HEK293 (cell line): Measurements from ENCODE around the gene PIP5K1B.

Experiments used
- CTCF ChIA-PET: fragments of 350-600 bp; formaldehyde crosslinking; extraction: SDS; loops from one replicate; lab custom pipeline; 2021; ENCODE audit warnings: antibody characterized with exemption; lab: Yijun Ruan, JAX
- POLR2A ChIA-PET: fragments of 300-600 bp; formaldehyde crosslinking; extraction: SDS; loops from one replicate; lab custom pipeline; 2020; ENCODE audit warnings: antibody characterized with exemption, inconsistent platforms; lab: Yijun Ruan, JAX
- H3K27ac ChIP-seq: fragments of 200-500 bp; sonication (Bioruptor generic); 2 replicates; pipeline ENCODE4 v1.5.1; 2014; ENCODE audit warnings: low read depth, low read length, control low read depth, inconsistent platforms; ENCODE audit errors: extremely low read depth
- H3K36me3 ChIP-seq, 2 experiments: fragments of 200-500 bp in 1 of 2; sonication (Bioruptor generic) in 1 of 2; 1 replicate in 1 of 2; 2 replicates in 1 of 2; pipeline ENCODE4 v1.5.1; 2014 to 2017; ENCODE audit warnings: inconsistent platforms in 2 of 2, low read length in 2 of 2; ENCODE audit not compliant: control insufficient read depth in 2 of 2, insufficient read depth in 1 of 2
- H3K4me1 ChIP-seq: fragments of 200-500 bp; sonication (Bioruptor generic); 2 replicates; pipeline ENCODE4 v1.5.1; 2014; ENCODE audit warnings: mild to moderate bottlenecking, low read length, inconsistent platforms; ENCODE audit not compliant: control insufficient read depth, insufficient read depth
- H3K4me3 ChIP-seq: 2 replicates; pipeline ENCODE4 v1.5.1; 2011; ENCODE audit warnings: low read depth, mild to moderate bottlenecking, control low read depth, low read length, moderate library complexity
- H3K9me3 ChIP-seq: fragments of 200-500 bp; sonication (Bioruptor generic); 2 replicates; pipeline ENCODE4 v1.5.1; 2014; ENCODE audit warnings: low read depth, low read length, inconsistent platforms; ENCODE audit not compliant: control insufficient read depth, insufficient read depth
- ATF2 ChIP-seq: fragments of 450-650 bp; formaldehyde crosslinking; IDR thresholded peaks from 2 replicates; pipeline ENCODE4 v1.5.1; 2016; ENCODE audit warnings: missing biosample characterization, missing genetic modification characterization, low read depth
- ELK4 ChIP-seq: IDR thresholded peaks from 2 replicates; pipeline ENCODE4 v1.6.1; 2011; ENCODE audit warnings: mild to moderate bottlenecking, low read depth, low read length, borderline replicate concordance
- GLIS2 ChIP-seq: fragments of 450-650 bp; formaldehyde crosslinking; IDR thresholded peaks from 2 replicates; pipeline ENCODE4 v1.5.1; 2016; ENCODE audit warnings: missing biosample characterization, missing genetic modification characterization
- IKZF3 ChIP-seq: fragments of 450-650 bp; IDR thresholded peaks from 2 replicates; pipeline ENCODE4 v1.5.0; 2018; ENCODE audit warnings: missing biosample characterization, mild to moderate bottlenecking, missing genetic modification characterization, moderate library complexity
- PRDM2 ChIP-seq: fragments of 450-650 bp; formaldehyde crosslinking; IDR thresholded peaks from 2 replicates; pipeline ENCODE4 v1.5.1; 2016; ENCODE audit warnings: missing biosample characterization, missing genetic modification characterization, borderline replicate concordance
- SCRT2 ChIP-seq: fragments of 450-650 bp; formaldehyde crosslinking; IDR thresholded peaks from 2 replicates; pipeline ENCODE4 v1.5.1; 2016; ENCODE audit warnings: missing biosample characterization, missing genetic modification characterization
- YY1 ChIP-seq: fragments of 450-650 bp; formaldehyde crosslinking; IDR thresholded peaks from 2 replicates; pipeline ENCODE4 v1.5.1; 2018; ENCODE audit warnings: missing biosample characterization, missing genetic modification characterization
- ZIC2 ChIP-seq: fragments of 450-650 bp; formaldehyde crosslinking; IDR thresholded peaks from 2 replicates; pipeline ENCODE4 v1.5.1; 2016; ENCODE audit warnings: missing biosample characterization, missing genetic modification characterization
- ZNF121 ChIP-seq: fragments of 450-650 bp; formaldehyde crosslinking; IDR thresholded peaks from 2 replicates; pipeline ENCODE4 v1.5.1; 2016; ENCODE audit warnings: missing biosample characterization, missing genetic modification characterization
- ZNF24 ChIP-seq: fragments of 450-650 bp; formaldehyde crosslinking; IDR thresholded peaks from 2 replicates; pipeline ENCODE4 v1.5.1; 2016; ENCODE audit warnings: missing biosample characterization, missing genetic modification characterization
- ZNF501 ChIP-seq: fragments of 450-650 bp; formaldehyde crosslinking; IDR thresholded peaks from 2 replicates; pipeline ENCODE4 v1.5.1; 2016; ENCODE audit warnings: missing biosample characterization, missing genetic modification characterization
- ZNF510 ChIP-seq: fragments of 450-650 bp; formaldehyde crosslinking; IDR thresholded peaks from 2 replicates; pipeline ENCODE4 v1.5.1; 2018; ENCODE audit warnings: mild to moderate bottlenecking, missing genetic modification characterization, missing biosample characterization; ENCODE audit not compliant: insufficient replicate concordance
- ZNF513 ChIP-seq: fragments of 450-650 bp; IDR thresholded peaks from 2 replicates; pipeline ENCODE4 v1.5.1; 2018; ENCODE audit warnings: missing biosample characterization, missing genetic modification characterization
- ZNF530 ChIP-seq: fragments of 450-650 bp; formaldehyde crosslinking; IDR thresholded peaks from 2 replicates; pipeline ENCODE4 v1.5.1; 2016; ENCODE audit warnings: low read depth, missing biosample characterization, missing genetic modification characterization
- ZNF596 ChIP-seq: fragments of 450-650 bp; IDR thresholded peaks from 2 replicates; pipeline ENCODE4 v1.5.0; 2018; ENCODE audit warnings: missing biosample characterization, mild to moderate bottlenecking, missing genetic modification characterization, moderate library complexity
- ZNF658 ChIP-seq: fragments of 450-650 bp; formaldehyde crosslinking; IDR thresholded peaks from 2 replicates; pipeline ENCODE4; 2016; ENCODE audit warnings: missing biosample characterization, missing genetic modification characterization
- ZNF664 ChIP-seq: fragments of 450-650 bp; formaldehyde crosslinking; IDR thresholded peaks from 2 replicates; pipeline ENCODE4 v1.5.1; 2016; ENCODE audit warnings: missing biosample characterization, missing genetic modification characterization
- ZNF692 ChIP-seq: fragments of 450-650 bp; formaldehyde crosslinking; IDR thresholded peaks from 2 replicates; pipeline ENCODE4 v1.5.1; 2016; ENCODE audit warnings: missing biosample characterization, missing genetic modification characterization
- ZNF843 ChIP-seq: fragments of 450-650 bp; formaldehyde crosslinking; IDR thresholded peaks from 2 replicates; pipeline ENCODE4 v1.5.1; 2016; ENCODE audit warnings: missing biosample characterization, missing genetic modification characterization
- ZSCAN23 ChIP-seq: fragments of 450-650 bp; formaldehyde crosslinking; IDR thresholded peaks from 2 replicates; pipeline ENCODE4 v1.5.1; 2016; ENCODE audit warnings: missing biosample characterization, missing genetic modification characterization

The PIP5K1B gene

GRCh38 chr9:68707801-68708488 lies 2.9 kb downstream of the PIP5K1B start:
- ChIA-PET POLR2A (interaction anchor here (0.6 kb wide), 1 partner anchor 144 kb away, joined by 11 read pairs; no protein-coding TSS in a partner anchor), CTCF (interaction anchor here (0.5 to 1.0 kb wide), 5 partner anchors 131 to 714 kb away, joined by 3 to 5 read pairs (median 3); no protein-coding TSS in a partner anchor)
- no peak overlapping the region for H3K4me3 ChIP-seq
- TF ChIP-seq PRDM2 (tag by site-specific recombination) (no peak), IKZF3 (no peak), ZNF24 (no peak), ZNF843 (tag by site-specific recombination) (no peak), ZNF510 (tag by site-specific recombination) (no peak), ELK4 (no peak), ZSCAN23 (no peak), SCRT2 (no peak), ATF2 (tag by site-specific recombination) (no peak), YY1 (tag by site-specific recombination) (no peak), ZNF664 (tag by site-specific recombination) (no peak), ZNF692 (no peak), GLIS2 (tag by site-specific recombination) (no peak), ZNF513 (no peak), ZNF501 (tag by site-specific recombination) (no peak), ZNF596 (tag by site-specific recombination) (no peak), ZNF530 (no peak), ZIC2 (tag by site-specific recombination) (no peak), ZNF658 (tag by site-specific recombination) (no peak), ZNF121 (tag by site-specific recombination) (no peak)
- TF ChIP-seq, all 188 proteins: peak for 0
- no peaks in the 10 kb centered on the region for H3K4me1 ChIP-seq
- no peaks in the 10 kb centered on the region for H3K9me3 ChIP-seq
- H3K36me3 ChIP-seq, result no peaks in the 10 kb centered on the region
- H3K27ac ChIP-seq, result no peak overlapping the region
